Thyroid gland (tissue), 4 donors: ENCODE data around the gene ATR. TPM values are rescaled to one million over a fixed set of nuclear protein-coding genes. Genes with fewer than 3 reads are reported as not detected.
"Not testable (repeated sequence)": the region's sequence is repeated elsewhere in the genome, so short reads cannot be mapped to it uniquely, and the experiment has no call there.

Experiments
- DNase-seq, 2 donors: peaks; one replicate each; pipeline ENCODE4 v3.0.0-alpha.2; 2019
- H3K27ac ChIP-seq, 3 donors: fragments of 200-600 bp; sonication (generic); 1 replicate in 2 of 3; 2 replicates in 1 of 3; pipeline ENCODE4 v1.5.1; 2016 to 2019; ENCODE audit warnings: mild to moderate bottlenecking in 1 of 3, moderate library complexity in 1 of 3
- H3K27me3 ChIP-seq: fragments of 200-600 bp; sonication (generic); one replicate; pipeline ENCODE4 v1.5.1; 2019
- H3K36me3 ChIP-seq, 2 donors: fragments of 200-600 bp; sonication (generic); one replicate each; pipeline ENCODE4 v1.5.1; 2016 to 2019
- H3K4me1 ChIP-seq, 2 donors: fragments of 200-600 bp; sonication (generic); one replicate each; pipeline ENCODE4 v1.5.1; 2017 to 2019
- H3K4me3 ChIP-seq, 3 donors: fragments of 200-600 bp; sonication (generic); replicated peaks in 1 of 3; 1 replicate in 2 of 3; 2 replicates in 1 of 3; pipeline ENCODE4 v1.5.1; 2016; ENCODE audit warnings: mild to moderate bottlenecking in 1 of 3
- H3K9me3 ChIP-seq: fragments of 200-600 bp; sonication (generic); one replicate; pipeline ENCODE4 v1.5.1; 2017
- CTCF ChIP-seq, 6 experiments: fragments of 200-600 bp in 3 of 6; fragments of 450-650 bp in 3 of 6; sonication (generic) in 3 of 6; IDR thresholded peaks; one replicate each; pipeline ENCODE4 v1.5.1; 2016 to 2019; ENCODE audit warnings: antibody characterized with exemption in 6 of 6, mild to moderate bottlenecking in 2 of 6, inconsistent platforms in 1 of 6, moderate library complexity in 1 of 6
- POLR2A ChIP-seq, 2 donors: fragments of 450-650 bp; IDR thresholded peaks; one replicate each; pipeline ENCODE4 v1.6.1; 2017; ENCODE audit warnings: antibody characterized with exemption in 2 of 2, mild to moderate bottlenecking in 2 of 2, moderate library complexity in 1 of 2
- WGBS, 2 donors: methylation state at CpG; one replicate each; pipeline ENCODE4 v1.1.5; 2017; 5-methylcytosine and 5-hydroxymethylcytosine counted together
- intact Hi-C: fragments of 100-400 bp; cut with DNase I; formaldehyde crosslinking; loops from one replicate; pipeline ENCODE4 v1.15.1; 2023
- total RNA-seq, 4 donors: library from RNA; depleted of rRNA; stranded (reverse); fragments of >200 nt; gene quantifications; one replicate each; pipeline ENCODE4 v1.2.3, GENCODE V29; 2016

ATR gene
- total RNA-seq, 4 donors from 2014 or later, result 38.7 to 62.1 (median 46.3) TPM

- DNase-seq, result peak; percentile 8 to 29
- Histone ChIP-seq H3K27me3 (no peaks in the 10 kb centered on the region), H3K9me3 (no peaks in the 10 kb centered on the region), H3K36me3 (peaks cover 0 to 7% of the 10 kb centered on the region in 2 donors), H3K27ac (no peak overlapping the region), H3K4me3 (no peak overlapping the region), H3K4me1 (peaks cover 0 to 6% of the 10 kb centered on the region in 2 donors)
- TF ChIP-seq POLR2A (IDR thresholded peaks at IDR 0.05), result no peak
- WGBS, 2 donors, result 51 to 63% methylated on average over 3 of the region's 3 CpGs
- intact Hi-C loops, result no loop called here
Measured at GRCh38 chr3:142566096-142566495, 12.4 kb downstream of the ATR start.

GRCh38 chr3:142563496-142563997, 15.0 kb downstream of the ATR start:
- H3K4me3 ChIP-seq, result no peak overlapping the region
- WGBS, 2 donors, result 85 to 90% methylated on average over 4 of the region's 4 CpGs
- TF ChIP-seq POLR2A (IDR thresholded peaks at IDR 0.05) (no peak), CTCF (IDR thresholded peaks at IDR 0.05) (no peak)
- H3K4me1 ChIP-seq, result peaks cover 0 to 6% of the 10 kb centered on the region in 2 donors
- intact Hi-C loops, result no loop called here
- H3K36me3 ChIP-seq, result peaks cover 1 to 10% of the 10 kb centered on the region in 2 donors
- no peaks in the 10 kb centered on the region for H3K27me3 ChIP-seq
- H3K9me3 ChIP-seq, result no peaks in the 10 kb centered on the region
- no peak for DNase-seq
- no peak overlapping the region for H3K27ac ChIP-seq

- H3K36me3 ChIP-seq, result peaks cover 3 to 16% of the 10 kb centered on the region in 2 donors
Measured at GRCh38 chr3:142560118-142560517, 18.4 kb downstream of the ATR start.

GRCh38 chr3:142553741-142554140, 24.8 kb downstream of the ATR start:
- intact Hi-C loops, result no loop called here
- WGBS, 2 donors, result 97% methylated on average over 1 of the region's 1 CpG
- H3K36me3 ChIP-seq, result peaks cover 34 to 51% of the 10 kb centered on the region in 2 donors

More at GRCh38 chr3:142560118-142560517, 18.4 kb downstream of the ATR start:
- DNase-seq, result no peak
- intact Hi-C loops, result no loop called here
- Histone ChIP-seq H3K27ac (no peak overlapping the region), H3K9me3 (no peaks in the 10 kb centered on the region), H3K4me1 (no peaks in the 10 kb centered on the region), H3K4me3 (no peak overlapping the region), H3K27me3 (no peaks in the 10 kb centered on the region)
- TF ChIP-seq CTCF (IDR thresholded peaks at IDR 0.05), result no peak
- no peak for TF ChIP-seq POLR2A (IDR thresholded peaks at IDR 0.05)

GRCh38 chr3:142552579-142552978, 26.0 kb downstream of the ATR start:
- WGBS, 2 donors, result 95 to 100% methylated on average over 1 of the region's 1 CpG

More at GRCh38 chr3:142553741-142554140, 24.8 kb downstream of the ATR start:
- Histone ChIP-seq H3K27ac (no peak overlapping the region), H3K4me3 (no peak overlapping the region), H3K27me3 (no peaks in the 10 kb centered on the region), H3K9me3 (no peaks in the 10 kb centered on the region), H3K4me1 (no peaks in the 10 kb centered on the region)
- no peak for DNase-seq
- TF ChIP-seq CTCF (IDR thresholded peaks at IDR 0.05) (no peak), POLR2A (IDR thresholded peaks at IDR 0.05) (no peak)

GRCh38 chr3:142549986-142550385, 28.5 kb downstream of the ATR start:
- H3K36me3 ChIP-seq, result peaks cover 31 to 48% of the 10 kb centered on the region in 2 donors
- no peaks in the 10 kb centered on the region for H3K9me3 ChIP-seq
- intact Hi-C loops, result no loop called here
- TF ChIP-seq POLR2A (IDR thresholded peaks at IDR 0.05) (no peak), CTCF (IDR thresholded peaks at IDR 0.05) (no peak)
- WGBS, 2 donors, result 93 to 94% methylated on average over 7 of the region's 7 CpGs
- no peak overlapping the region for H3K27ac ChIP-seq
- no peak for DNase-seq
- no peaks in the 10 kb centered on the region for H3K4me1 ChIP-seq
- no peak overlapping the region for H3K4me3 ChIP-seq
- no peaks in the 10 kb centered on the region for H3K27me3 ChIP-seq

More at GRCh38 chr3:142552579-142552978, 26.0 kb downstream of the ATR start:
- DNase-seq, H3K4me1 ChIP-seq, H3K27ac ChIP-seq, intact Hi-C loops, H3K4me3 ChIP-seq, H3K27me3 ChIP-seq, H3K9me3 ChIP-seq: not testable (repeated sequence)
- H3K36me3 ChIP-seq, result peaks cover 32 to 53% of the 10 kb centered on the region in 2 donors
